A549 (cell line): ENCODE measurements around the gene FGF2.

Experiments used
- CBX2 ChIP-seq: fragments of 200-600 bp; sonication (generic); IDR thresholded peaks from 2 replicates; pipeline ENCODE4 v1.6.1; 2016; ENCODE audit warnings: low read depth, mild to moderate bottlenecking, borderline replicate concordance
- CEBPB ChIP-seq, 2 experiments: fragments of >200 bp in 1 of 2; sonication (Bioruptor Twin) in 1 of 2; formaldehyde crosslinking in 1 of 2; IDR thresholded peaks; 2 replicates each; pipeline ENCODE4 v1.6.1; 2012 to 2016
- MYC ChIP-seq: IDR thresholded peaks from 2 replicates; pipeline ENCODE4 v1.6.1; 2012; ENCODE audit warnings: mild to moderate bottlenecking, inconsistent platforms, low read length, improper control_type of control experiment, borderline replicate concordance
- POLR2A ChIP-seq: IDR thresholded peaks from 2 replicates; pipeline ENCODE4 v1.6.1; 2012; ENCODE audit warnings: mild to moderate bottlenecking, low read length
- RAD21 ChIP-seq, 2 experiments: fragments of >200 bp in 1 of 2; sonication (Bioruptor Twin) in 1 of 2; formaldehyde crosslinking in 1 of 2; IDR thresholded peaks in 1 of 2; conservative IDR thresholded peaks in 1 of 2; 2 replicates in 1 of 2; 3 replicates in 1 of 2; pipeline ENCODE4 v1.6.1; 2012 to 2018; ENCODE audit warnings: inconsistent platforms in 1 of 2
- RFX5 ChIP-seq: fragments of 450-650 bp; IDR thresholded peaks from 2 replicates; pipeline ENCODE4 v1.7.1; 2014; ENCODE audit warnings: antibody characterized with exemption, mild to moderate bottlenecking, moderate library complexity
- SMC3 ChIP-seq: fragments of >200 bp; sonication (Bioruptor Twin); formaldehyde crosslinking; IDR thresholded peaks from 3 replicates; pipeline ENCODE4 v1.6.1; 2018; ENCODE audit warnings: inconsistent platforms
- SREBF2 ChIP-seq: fragments of 450-650 bp; IDR thresholded peaks from 2 replicates; pipeline ENCODE4 v1.6.1; 2014; ENCODE audit warnings: mild to moderate bottlenecking, moderate library complexity
- TFCP2L1 ChIP-seq: fragments of 250-450 bp; sonication (Bioruptor Pico); IDR thresholded peaks from 2 replicates; pipeline ENCODE4 v1.5.0; 2021; ENCODE audit warnings: mild to moderate bottlenecking
- ZC3H11A ChIP-seq: fragments of 450-650 bp; IDR thresholded peaks from 2 replicates; pipeline ENCODE4 v1.6.1; 2014; ENCODE audit warnings: antibody characterized with exemption, mild to moderate bottlenecking
- ZNF302 ChIP-seq: fragments of 250-450 bp; sonication (Bioruptor Pico); IDR thresholded peaks from 2 replicates; pipeline ENCODE4 v1.9.0; 2021; ENCODE audit warnings: inconsistent platforms, mild to moderate bottlenecking, moderate library complexity
- TF ChIP-seq, protein P1 (sequence below): fragments of 450-650 bp; IDR thresholded peaks from 2 replicates; pipeline ENCODE4 v1.6.1; 2014; ENCODE audit warnings: antibody characterized with exemption
- TF ChIP-seq, protein P2 (sequence below): fragments of 200-600 bp; sonication (generic); IDR thresholded peaks from 2 replicates; pipeline ENCODE4 v1.6.1; 2016; ENCODE audit warnings: antibody characterized with exemption, mild to moderate bottlenecking, moderate library complexity
- TF ChIP-seq, protein P3 (sequence below): fragments of >200 bp; sonication (Bioruptor Twin); formaldehyde crosslinking; IDR thresholded peaks from 3 replicates; pipeline ENCODE4 v1.5.1; 2016

DNA sequence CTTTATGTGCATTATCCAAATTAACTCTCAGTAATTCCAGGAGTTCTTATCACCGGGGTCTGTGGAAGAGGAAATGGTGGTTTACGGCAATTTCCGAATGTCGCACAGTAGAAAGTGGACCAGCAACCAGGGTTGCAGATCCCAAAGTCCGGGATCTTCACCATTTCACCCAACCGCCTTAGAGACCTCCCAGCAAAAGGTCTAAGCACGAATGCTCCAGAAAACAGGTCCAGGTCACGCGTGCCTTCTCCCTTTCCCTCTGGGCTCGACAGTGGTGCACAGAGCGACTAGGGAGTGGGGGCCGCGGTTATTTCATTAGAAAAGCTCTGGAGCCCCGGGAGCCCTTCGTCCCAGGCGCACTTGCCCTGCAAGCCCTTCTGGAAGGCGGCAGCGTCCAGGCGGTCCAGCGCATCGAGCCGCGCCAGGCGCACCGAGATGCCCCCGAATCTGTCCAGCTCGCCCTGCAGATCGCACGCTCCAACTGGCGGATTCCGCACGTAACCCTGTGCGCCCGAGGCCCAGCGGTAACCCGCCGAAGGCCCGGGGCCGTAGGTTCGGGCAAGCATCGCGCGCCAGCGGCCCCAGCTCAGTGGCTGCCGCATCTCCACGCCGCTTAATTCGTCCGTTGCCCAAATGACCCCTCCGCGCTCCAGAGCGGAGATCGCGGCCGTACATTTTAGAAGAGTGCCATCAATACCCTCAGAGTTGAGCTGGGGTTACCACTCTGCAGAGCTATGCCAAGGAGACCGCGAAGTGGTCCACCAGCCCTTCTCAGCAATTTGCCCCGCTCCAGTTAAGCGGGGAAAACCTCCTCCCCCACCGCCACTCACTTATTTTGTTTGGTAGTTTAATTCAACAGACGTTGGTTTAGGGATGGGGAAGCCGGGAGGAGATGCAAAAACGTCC, 95.6 kb downstream of the FGF2 start, which contains the start of gene NUDT6:
- TF ChIP-seq, protein P1, sequence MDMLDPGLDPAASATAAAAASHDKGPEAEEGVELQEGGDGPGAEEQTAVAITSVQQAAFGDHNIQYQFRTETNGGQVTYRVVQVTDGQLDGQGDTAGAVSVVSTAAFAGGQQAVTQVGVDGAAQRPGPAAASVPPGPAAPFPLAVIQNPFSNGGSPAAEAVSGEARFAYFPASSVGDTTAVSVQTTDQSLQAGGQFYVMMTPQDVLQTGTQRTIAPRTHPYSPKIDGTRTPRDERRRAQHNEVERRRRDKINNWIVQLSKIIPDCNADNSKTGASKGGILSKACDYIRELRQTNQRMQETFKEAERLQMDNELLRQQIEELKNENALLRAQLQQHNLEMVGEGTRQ = no peak
- TF ChIP-seq ZC3H11A (no peak), SMC3 (no peak), SREBF2 (no peak), POLR2A (peak; percentile 29), CEBPB (IDR thresholded peaks at IDR 0.05) (no peak), TFCP2L1 (CRISPR knock-in tag) (no peak), RFX5 (no peak), CBX2 (no peak), RAD21 (conservative IDR thresholded peaks at IDR 0.05 in 1 of 2, IDR thresholded peaks at IDR 0.05 in 1 of 2) (0 out of 5 replicates have a peak, but pooled peaks of 1 of the 2 experiments have one; percentile 2), MYC (no peak), ZNF302 (no peak)
- TF ChIP-seq, protein P2, sequence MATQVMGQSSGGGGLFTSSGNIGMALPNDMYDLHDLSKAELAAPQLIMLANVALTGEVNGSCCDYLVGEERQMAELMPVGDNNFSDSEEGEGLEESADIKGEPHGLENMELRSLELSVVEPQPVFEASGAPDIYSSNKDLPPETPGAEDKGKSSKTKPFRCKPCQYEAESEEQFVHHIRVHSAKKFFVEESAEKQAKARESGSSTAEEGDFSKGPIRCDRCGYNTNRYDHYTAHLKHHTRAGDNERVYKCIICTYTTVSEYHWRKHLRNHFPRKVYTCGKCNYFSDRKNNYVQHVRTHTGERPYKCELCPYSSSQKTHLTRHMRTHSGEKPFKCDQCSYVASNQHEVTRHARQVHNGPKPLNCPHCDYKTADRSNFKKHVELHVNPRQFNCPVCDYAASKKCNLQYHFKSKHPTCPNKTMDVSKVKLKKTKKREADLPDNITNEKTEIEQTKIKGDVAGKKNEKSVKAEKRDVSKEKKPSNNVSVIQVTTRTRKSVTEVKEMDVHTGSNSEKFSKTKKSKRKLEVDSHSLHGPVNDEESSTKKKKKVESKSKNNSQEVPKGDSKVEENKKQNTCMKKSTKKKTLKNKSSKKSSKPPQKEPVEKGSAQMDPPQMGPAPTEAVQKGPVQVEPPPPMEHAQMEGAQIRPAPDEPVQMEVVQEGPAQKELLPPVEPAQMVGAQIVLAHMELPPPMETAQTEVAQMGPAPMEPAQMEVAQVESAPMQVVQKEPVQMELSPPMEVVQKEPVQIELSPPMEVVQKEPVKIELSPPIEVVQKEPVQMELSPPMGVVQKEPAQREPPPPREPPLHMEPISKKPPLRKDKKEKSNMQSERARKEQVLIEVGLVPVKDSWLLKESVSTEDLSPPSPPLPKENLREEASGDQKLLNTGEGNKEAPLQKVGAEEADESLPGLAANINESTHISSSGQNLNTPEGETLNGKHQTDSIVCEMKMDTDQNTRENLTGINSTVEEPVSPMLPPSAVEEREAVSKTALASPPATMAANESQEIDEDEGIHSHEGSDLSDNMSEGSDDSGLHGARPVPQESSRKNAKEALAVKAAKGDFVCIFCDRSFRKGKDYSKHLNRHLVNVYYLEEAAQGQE = no peak
- TF ChIP-seq, protein P3, sequence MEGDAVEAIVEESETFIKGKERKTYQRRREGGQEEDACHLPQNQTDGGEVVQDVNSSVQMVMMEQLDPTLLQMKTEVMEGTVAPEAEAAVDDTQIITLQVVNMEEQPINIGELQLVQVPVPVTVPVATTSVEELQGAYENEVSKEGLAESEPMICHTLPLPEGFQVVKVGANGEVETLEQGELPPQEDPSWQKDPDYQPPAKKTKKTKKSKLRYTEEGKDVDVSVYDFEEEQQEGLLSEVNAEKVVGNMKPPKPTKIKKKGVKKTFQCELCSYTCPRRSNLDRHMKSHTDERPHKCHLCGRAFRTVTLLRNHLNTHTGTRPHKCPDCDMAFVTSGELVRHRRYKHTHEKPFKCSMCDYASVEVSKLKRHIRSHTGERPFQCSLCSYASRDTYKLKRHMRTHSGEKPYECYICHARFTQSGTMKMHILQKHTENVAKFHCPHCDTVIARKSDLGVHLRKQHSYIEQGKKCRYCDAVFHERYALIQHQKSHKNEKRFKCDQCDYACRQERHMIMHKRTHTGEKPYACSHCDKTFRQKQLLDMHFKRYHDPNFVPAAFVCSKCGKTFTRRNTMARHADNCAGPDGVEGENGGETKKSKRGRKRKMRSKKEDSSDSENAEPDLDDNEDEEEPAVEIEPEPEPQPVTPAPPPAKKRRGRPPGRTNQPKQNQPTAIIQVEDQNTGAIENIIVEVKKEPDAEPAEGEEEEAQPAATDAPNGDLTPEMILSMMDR = no peak
